HepG2 (cell line): Measurements from ENCODE around the gene FANK1. TPM values are rescaled to one million over a fixed set of nuclear protein-coding genes. Genes with fewer than 3 reads are reported as not detected.

Source experiments
- ATAC-seq: fragments of 200-7000 bp; cut with Tn5 transposase; 3 replicates; pipeline ENCODE4 v1.9.1; 2020; ENCODE audit warnings: mild to moderate bottlenecking, moderate library complexity
- BruUV-seq: library from RNA; stranded (reverse); fragments of 400-500 nt; replicated peaks from 2 replicates; lab custom pipeline; 2021; lab: Mats Ljungman, UMichigan
- CTCF ChIA-PET: fragments of 300-600 bp; formaldehyde crosslinking; extraction: SDS; loops from one replicate; lab custom pipeline; 2021; ENCODE audit warnings: low total read pairs, inconsistent platforms, low intra/inter-chr PET ratio; lab: Yijun Ruan, JAX
- POLR2A ChIA-PET: fragments of 350-600 bp; sonication (Branson Sonifier 250); formaldehyde crosslinking; loops from one replicate; lab custom pipeline; 2020; ENCODE audit warnings: antibody characterized with exemption, inconsistent platforms; lab: Yijun Ruan, JAX
- DNase-seq: peaks from one replicate; pipeline ENCODE4 v3.0.0-alpha.2; 2015; ENCODE audit warnings: low spot score
- FAIRE-seq: peaks from 3 replicates; lab custom pipeline; 2011; peaks lifted over from hg19 to GRCh38; lab: Jason Lieb, UNC
- H2AFZ ChIP-seq: one replicate; pipeline ENCODE4 v1.6.1; 2011; ENCODE audit warnings: low read length, inconsistent platforms
- H3K27ac ChIP-seq: fragments of 300-600 bp; 3 replicates; pipeline ENCODE4 v1.8.0; 2011; ENCODE audit warnings: mixed run types, mild to moderate bottlenecking, mixed read lengths, low read length, inconsistent platforms; ENCODE audit not compliant: insufficient read depth; ENCODE audit errors: extremely low read length
- H3K27me3 ChIP-seq, 2 experiments: fragments of 200-600 bp in 1 of 2; 2 replicates in 1 of 2; 3 replicates in 1 of 2; pipeline versions ENCODE4 v1.6.0 to v1.8.0; 2011; ENCODE audit warnings: low read length in 2 of 2, mild to moderate bottlenecking in 2 of 2, moderate library complexity in 2 of 2, inconsistent platforms in 1 of 2; ENCODE audit not compliant: insufficient read depth in 2 of 2, control insufficient read depth in 1 of 2
- H3K36me3 ChIP-seq, 2 experiments: fragments of 200-600 bp in 1 of 2; replicated peaks in 1 of 2; 2 replicates in 1 of 2; 3 replicates in 1 of 2; pipeline versions ENCODE4 v1.5.1 to v1.8.0; 2011; ENCODE audit warnings: low read length in 2 of 2, inconsistent platforms in 1 of 2; ENCODE audit not compliant: insufficient read depth in 2 of 2, control insufficient read depth in 1 of 2
- H3K4me1 ChIP-seq: 2 replicates; pipeline ENCODE4 v1.5.1; 2012; ENCODE audit warnings: low read length, inconsistent platforms; ENCODE audit not compliant: insufficient read depth
- H3K4me2 ChIP-seq: 2 replicates; pipeline ENCODE4 v1.6.0; 2011; ENCODE audit warnings: low read depth, low read length, inconsistent platforms
- H3K4me3 ChIP-seq, 3 experiments: fragments of 200-600 bp in 1 of 3; sonication (generic), shearing (Covaris generic) in 1 of 3; replicated peaks in 1 of 3; 2 replicates each; pipeline ENCODE4 v1.5.1; 2011 to 2016; ENCODE audit warnings: low read length in 3 of 3, inconsistent platforms in 2 of 3, low read depth in 2 of 3, mild to moderate bottlenecking in 2 of 3, control low read depth in 1 of 3, mixed read lengths in 1 of 3; ENCODE audit not compliant: insufficient read depth in 1 of 3
- H3K79me2 ChIP-seq: one replicate; pipeline ENCODE4 v1.6.1; 2011; ENCODE audit warnings: low read length, inconsistent platforms; ENCODE audit not compliant: insufficient read depth
- H3K9ac ChIP-seq: 2 replicates; pipeline ENCODE4 v1.6.0; 2011; ENCODE audit warnings: mild to moderate bottlenecking, low read depth, low read length, inconsistent platforms; ENCODE audit not compliant: insufficient read depth
- H3K9me3 ChIP-seq: 2 replicates; pipeline ENCODE4 v1.5.1; 2012; ENCODE audit warnings: mild to moderate bottlenecking, low read length
- H4K20me1 ChIP-seq: 2 replicates; pipeline ENCODE4 v1.6.0; 2011; ENCODE audit warnings: inconsistent platforms, mild to moderate bottlenecking, low read length, moderate library complexity; ENCODE audit not compliant: insufficient read depth
- KAT8 ChIP-seq: IDR thresholded peaks from 2 replicates; pipeline ENCODE4 v1.6.1; 2016; ENCODE audit warnings: missing genetic modification reagents, missing compliant biosample characterization
- MBNL3 ChIP-seq: fragments of 250-450 bp; sonication (Bioruptor Pico); conservative IDR thresholded peaks from 2 replicates; pipeline ENCODE4 v1.8.0; 2022; ENCODE audit warnings: mild to moderate bottlenecking, inconsistent platforms
- MLXIP ChIP-seq: sonication (generic); formaldehyde crosslinking; IDR thresholded peaks from 2 replicates; pipeline ENCODE4 v1.9.0; 2021; ENCODE audit warnings: missing genetic modification reagents, borderline replicate concordance
- ZNF251 ChIP-seq: sonication (generic); formaldehyde crosslinking; IDR thresholded peaks from 2 replicates; pipeline ENCODE4 v1.9.0; 2021; ENCODE audit warnings: mild to moderate bottlenecking, missing genetic modification reagents
- ZNF296 ChIP-seq: sonication (generic); formaldehyde crosslinking; conservative IDR thresholded peaks from 2 replicates; pipeline ENCODE4 v1.5.0; 2020; ENCODE audit warnings: mild to moderate bottlenecking, missing genetic modification reagents
- ZNF652 ChIP-seq: IDR thresholded peaks from 2 replicates; pipeline ENCODE4 v1.6.1; 2016; ENCODE audit warnings: low read depth, borderline replicate concordance
- ZSCAN21 ChIP-seq: sonication (generic); formaldehyde crosslinking; IDR thresholded peaks from 2 replicates; pipeline ENCODE4 v1.8.0; 2022; ENCODE audit warnings: mild to moderate bottlenecking, missing genetic modification reagents, moderate library complexity, borderline replicate concordance
- WGBS: methylation state at CpG from one replicate; pipeline ENCODE4 v1.1.6; 2017; ENCODE audit warnings: low lambda C conversion rate; 5-methylcytosine and 5-hydroxymethylcytosine counted together
- in situ Hi-C: cut with HindIII; loops from 2 replicates; pipeline ENCODE4 v1.10.0; 2017; ENCODE audit warnings: low pct_unique_long_range_greater_than_20kb; ENCODE audit not compliant: extremely low pct_ligation_motif_present
- intact Hi-C: fragments of 100-400 bp; cut with micrococcal nuclease; formaldehyde crosslinking; loops from one replicate; pipeline ENCODE4 v1.10.0; 2022; ENCODE audit not compliant: unreplicated experiment
- polyA plus RNA-seq, 8 experiments: library from polyadenylated mRNA; depleted of rRNA in 3 of 8; stranded (reverse) in 7 of 8; unstranded in 1 of 8; fragments of >200 nt; fragmentation: Illumina TruSeq in 4 of 8; extraction: Trizol in 4 of 8; gene quantifications; 2 replicates each; pipeline versions ENCODE4 v1.2.1 to v1.2.3, GENCODE V29; 2011 to 2016; ENCODE audit warnings: low read depth in 4 of 8, missing spikeins in 1 of 8, mixed read lengths in 1 of 8; ENCODE audit not compliant: insufficient read depth in 1 of 8
- total RNA-seq, 5 experiments: library from RNA; depleted of rRNA; stranded (reverse); fragments of >200 nt; fragmentation: Illumina TruSeq; extraction: Trizol; gene quantifications; 2 replicates each; pipeline ENCODE4 v1.2.3, GENCODE V29; 2016; ENCODE audit warnings: low read depth in 1 of 5
- TF ChIP-seq, protein P1 (sequence below): sonication (generic); formaldehyde crosslinking; IDR thresholded peaks from 2 replicates; pipeline ENCODE4 v1.8.1; 2023; ENCODE audit warnings: mild to moderate bottlenecking, missing genetic modification reagents, borderline replicate concordance

FANK1 gene
- total and polyA plus RNA-seq, 2 of the 13 experiments (the other 11 are each of a cell fraction or from before 2014, with no cell fraction given) = 0.22 TPM; not detected in 1

DNA sequence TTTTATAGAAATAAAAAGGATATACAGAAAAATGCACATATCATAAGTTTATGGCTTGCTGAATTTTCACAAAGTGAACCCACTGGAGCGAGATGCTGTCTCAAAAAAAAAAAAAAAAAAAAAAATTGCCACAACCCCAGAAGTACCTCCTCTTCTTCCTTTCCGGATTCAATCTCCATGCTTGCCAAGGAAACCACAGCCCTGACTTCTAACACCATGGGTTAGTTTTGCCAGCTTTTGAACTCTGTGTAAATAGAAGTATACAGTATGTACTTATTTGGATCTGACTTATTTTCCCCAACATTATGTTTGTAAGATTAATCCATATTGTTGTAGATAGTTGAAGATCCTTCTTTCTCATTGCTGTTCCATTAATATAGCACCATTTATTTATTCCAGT lies 40.0 kb downstream of the FANK1 start:
- H3K9ac ChIP-seq = no peak overlapping the region
- 1% methylated on average over 2 of the region's 2 CpGs for WGBS
- no TSS peak for BruUV-seq
- no peak overlapping the region for H3K4me3 ChIP-seq
- no peak overlapping the region for H3K27ac ChIP-seq
- no peaks in the 10 kb centered on the region for H3K4me1 ChIP-seq
- FAIRE-seq (no peak), ATAC-seq (no peak), DNase-seq (no peak)
- intact Hi-C loops = no loop called here
- H3K36me3 ChIP-seq = no peaks in the 10 kb centered on the region
- CTCF ChIA-PET = interaction anchor here (1.6 kb wide), 1 partner anchor 68 kb away, joined by 3 read pairs; no protein-coding TSS in a partner anchor
- TF ChIP-seq ZNF652 (CRISPR knock-in tag) (no peak), ZSCAN21 (CRISPR knock-in tag) (no peak), KAT8 (no peak), MLXIP (CRISPR knock-in tag) (no peak), ZNF296 (no peak), ZNF251 (CRISPR knock-in tag) (no peak), MBNL3 (CRISPR knock-in tag) (no peak)
- TF ChIP-seq, protein P1, sequence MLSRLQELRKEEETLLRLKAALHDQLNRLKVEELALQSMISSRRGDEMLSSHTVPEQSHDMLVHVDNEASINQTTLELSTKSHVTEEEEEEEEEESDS (CRISPR knock-in tag) = no peak
- no peaks in the 10 kb centered on the region for H3K9me3 ChIP-seq
- peaks cover 1 to 13% of the 10 kb centered on the region in 2 experiments for H3K27me3 ChIP-seq
- in situ Hi-C loops = no loop called here
- POLR2A ChIA-PET = no interaction called here
- H3K4me2 ChIP-seq = no peak overlapping the region
- H2AFZ ChIP-seq = no peak overlapping the region
- no peaks in the 10 kb centered on the region for H4K20me1 ChIP-seq
- no peaks in the 10 kb centered on the region for H3K79me2 ChIP-seq
